GM12873 (cell line): ENCODE measurements around the gene LHFPL4.

Source experiments
- CTCF ChIP-seq: IDR thresholded peaks from 2 replicates; pipeline ENCODE4 v1.5.1; 2012; ENCODE audit warnings: low read depth, mild to moderate bottlenecking, moderate library complexity, low read length, control low read depth; ENCODE audit not compliant: insufficient read depth; ENCODE audit errors: missing control alignments

The LHFPL4 gene

GRCh38 chr3:9485248-9485647 is 68.4 kb downstream of the LHFPL4 start:
- no peak for TF ChIP-seq CTCF

- TF ChIP-seq CTCF = no peak
Observed at GRCh38 chr3:9480265-9480664, 73.4 kb downstream of the LHFPL4 start.

GRCh38 chr3:9476935-9477334 is 76.7 kb downstream of the LHFPL4 start:
- TF ChIP-seq CTCF = no peak

- TF ChIP-seq CTCF = no peak
Observed at GRCh38 chr3:9474482-9474881, 79.1 kb downstream of the LHFPL4 start.

GRCh38 chr3:9473496-9474065 is 80.0 kb downstream of the LHFPL4 start:
- TF ChIP-seq CTCF = no peak

GRCh38 chr3:9469986-9470385 is 83.6 kb downstream of the LHFPL4 start:
- no peak for TF ChIP-seq CTCF

- no peak for TF ChIP-seq CTCF
Observed at GRCh38 chr3:9468460-9468859, 85.2 kb downstream of the LHFPL4 start.
